Fibroblast of pulmonary artery (primary cell): ENCODE results near the gene OTUD7B.
"Not testable (repeated sequence)": the region's sequence is repeated elsewhere in the genome, so short reads cannot be mapped to it uniquely, and the experiment has no call there.

Experiments used
- DNase-seq: peaks from one replicate; pipeline ENCODE4 v3.0.0-alpha.2; 2010; ENCODE audit warnings: low read depth
- H3K4me3 ChIP-seq: replicated peaks from 2 replicates; pipeline ENCODE4 v1.5.1; 2011; ENCODE audit warnings: low read depth, mild to moderate bottlenecking, control low read depth, low read length, moderate library complexity
- CTCF ChIP-seq: IDR thresholded peaks from 2 replicates; pipeline ENCODE4 v1.5.1; 2011; ENCODE audit warnings: mild to moderate bottlenecking, control low read depth, low read length, inconsistent platforms; ENCODE audit errors: missing control alignments

OTUD7B gene

GRCh38 chr1:149962736-149963135, 47.8 kb downstream of the OTUD7B start:
- TF ChIP-seq CTCF = no peak
- H3K4me3 ChIP-seq = no peak overlapping the region
- DNase-seq = no peak

GRCh38 chr1:149962039-149962647, 48.4 kb downstream of the OTUD7B start:
- peak; percentile 91 for DNase-seq
- TF ChIP-seq CTCF = peak; percentile 68
- H3K4me3 ChIP-seq = no peak overlapping the region

GRCh38 chr1:149957548-149957947, 53.0 kb downstream of the OTUD7B start:
- DNase-seq, H3K4me3 ChIP-seq: not testable (repeated sequence)

GRCh38 chr1:149949911-149950310, 60.6 kb downstream of the OTUD7B start:
- H3K4me3 ChIP-seq = no peak overlapping the region
- no peak for TF ChIP-seq CTCF

GRCh38 chr1:149945206-149945605, 65.3 kb downstream of the OTUD7B start:
- no peak overlapping the region for H3K4me3 ChIP-seq
- no peak for DNase-seq
- no peak for TF ChIP-seq CTCF

More at GRCh38 chr1:149949911-149950310, 60.6 kb downstream of the OTUD7B start:
- no peak for DNase-seq

- no peak overlapping the region for H3K4me3 ChIP-seq
- no peak for TF ChIP-seq CTCF
- DNase-seq = no peak
These were observed 67.6 kb downstream of the OTUD7B start for GRCh38 chr1:149942885-149943284.

GRCh38 chr1:149942207-149942606, 68.3 kb downstream of the OTUD7B start:
- no peak overlapping the region for H3K4me3 ChIP-seq
- TF ChIP-seq CTCF = peak; percentile 44
- DNase-seq = peak; percentile 56

GRCh38 chr1:149940427-149940826, 70.1 kb downstream of the OTUD7B start:
- no peak for TF ChIP-seq CTCF
- DNase-seq = no peak
- H3K4me3 ChIP-seq = no peak overlapping the region

- DNase-seq = not testable (repeated sequence)
- H3K4me3 ChIP-seq = peak overlapping the region; percentile 37
These were observed 71.9 kb downstream of the OTUD7B start for GRCh38 chr1:149938668-149939003.
